H9 (cell line): ENCODE measurements around the gene LDLRAD4. TPM values are rescaled to one million over a fixed set of nuclear protein-coding genes. Genes with fewer than 3 reads are reported as not detected.

Experiments used
- DNase-seq: peaks from one replicate; pipeline ENCODE4 v3.0.0-alpha.2; 2017
- H2AFZ ChIP-seq: one replicate; pipeline ENCODE4 v1.6.1; 2013; ENCODE audit warnings: mild to moderate bottlenecking, low read length, control low read depth, moderate library complexity
- H2AK5ac ChIP-seq: 2 replicates; pipeline ENCODE4 v1.6.1; 2013; ENCODE audit warnings: low read length, control low read depth, mixed read lengths; ENCODE audit not compliant: insufficient read length
- H2BK120ac ChIP-seq: one replicate; pipeline ENCODE4 v1.6.1; 2013; ENCODE audit warnings: low read depth, mild to moderate bottlenecking, low read length, control low read depth, inconsistent platforms; ENCODE audit not compliant: poor library complexity, severe bottlenecking
- H2BK12ac ChIP-seq: 2 replicates; pipeline ENCODE4 v1.6.1; 2013; ENCODE audit warnings: low read length, control low read depth, mixed read lengths, low read depth; ENCODE audit not compliant: insufficient read length
- H2BK15ac ChIP-seq: 2 replicates; pipeline ENCODE4 v1.6.1; 2013; ENCODE audit warnings: low read depth, low read length, control low read depth
- H2BK20ac ChIP-seq: one replicate; pipeline ENCODE4 v1.6.1; 2013; ENCODE audit warnings: low read depth, mild to moderate bottlenecking, low read length, control low read depth, inconsistent platforms; ENCODE audit not compliant: poor library complexity, severe bottlenecking
- H2BK5ac ChIP-seq: 2 replicates; pipeline ENCODE4 v1.6.1; 2013; ENCODE audit warnings: low read length, control low read depth, mixed read lengths; ENCODE audit not compliant: insufficient read length
- H3K14ac ChIP-seq: 2 replicates; pipeline ENCODE4 v1.6.1; 2013; ENCODE audit warnings: low read length, control low read depth; ENCODE audit not compliant: insufficient read depth
- H3K18ac ChIP-seq: 2 replicates; pipeline ENCODE4 v1.6.1; 2013; ENCODE audit warnings: low read depth, mild to moderate bottlenecking, mixed read lengths, low read length, control low read depth; ENCODE audit not compliant: insufficient read length
- H3K23ac ChIP-seq: 2 replicates; pipeline ENCODE4 v1.6.1; 2013; ENCODE audit warnings: low read length, control low read depth, mixed read lengths, low read depth; ENCODE audit not compliant: insufficient read length
- H3K23me2 ChIP-seq: 2 replicates; pipeline ENCODE4 v1.6.1; 2013; ENCODE audit warnings: low read depth, mild to moderate bottlenecking, mixed read lengths, low read length, control low read depth; ENCODE audit not compliant: insufficient read length, poor library complexity, severe bottlenecking
- H3K27ac ChIP-seq: 2 replicates; pipeline ENCODE4 v1.5.1; 2013; ENCODE audit warnings: low read length, control low read depth, mixed read lengths, low read depth; ENCODE audit not compliant: insufficient read length
- H3K27me3 ChIP-seq: 2 replicates; pipeline ENCODE4 v1.6.1; 2013; ENCODE audit warnings: low read length, control low read depth, inconsistent platforms; ENCODE audit not compliant: insufficient read depth
- H3K4ac ChIP-seq: 2 replicates; pipeline ENCODE4 v1.6.1; 2013; ENCODE audit warnings: low read depth, mild to moderate bottlenecking, control low read depth, inconsistent platforms, low read length, moderate library complexity
- H3K4me1 ChIP-seq: 2 replicates; pipeline ENCODE4 v1.6.1; 2013; ENCODE audit warnings: low read length, control low read depth, inconsistent platforms; ENCODE audit not compliant: insufficient read depth
- H3K4me2 ChIP-seq: 2 replicates; pipeline ENCODE4 v1.6.1; 2013; ENCODE audit warnings: low read length, control low read depth, mixed read lengths; ENCODE audit not compliant: insufficient read length, insufficient read depth
- H3K56ac ChIP-seq: 2 replicates; pipeline ENCODE4 v1.6.1; 2013; ENCODE audit warnings: low read depth, mild to moderate bottlenecking, mixed read lengths, low read length, control low read depth; ENCODE audit not compliant: insufficient read length
- H3K79me1 ChIP-seq: 2 replicates; pipeline ENCODE4 v1.6.1; 2013; ENCODE audit warnings: low read depth, mild to moderate bottlenecking, moderate library complexity, low read length, control low read depth, inconsistent platforms; ENCODE audit not compliant: insufficient read depth, poor library complexity, severe bottlenecking
- H3K79me2 ChIP-seq: 2 replicates; pipeline ENCODE4 v1.6.1; 2013; ENCODE audit warnings: low read length, control low read depth, inconsistent platforms; ENCODE audit not compliant: insufficient read depth
- H3K9ac ChIP-seq: 2 replicates; pipeline ENCODE4 v1.6.1; 2013; ENCODE audit warnings: low read length, control low read depth, mixed read lengths; ENCODE audit not compliant: insufficient read length; ENCODE audit errors: extremely low read depth
- H3K9me3 ChIP-seq: one replicate; pipeline ENCODE4 v1.6.1; 2013; ENCODE audit warnings: low read depth, low read length, inconsistent platforms; ENCODE audit not compliant: control insufficient read depth
- H3T11ph ChIP-seq: one replicate; pipeline ENCODE4 v1.6.1; 2013; ENCODE audit warnings: mild to moderate bottlenecking, low read length, control low read depth, inconsistent platforms
- H4K20me1 ChIP-seq: one replicate; pipeline ENCODE4 v1.6.1; 2013; ENCODE audit not compliant: control insufficient read depth, insufficient read length, insufficient read depth
- H4K5ac ChIP-seq: 2 replicates; pipeline ENCODE4 v1.6.1; 2013; ENCODE audit warnings: low read depth, mild to moderate bottlenecking, mixed read lengths, low read length, control low read depth; ENCODE audit not compliant: insufficient read length
- H4K8ac ChIP-seq: replicated peaks from 2 replicates; pipeline ENCODE4 v1.6.1; 2013; ENCODE audit warnings: low read length, control low read depth, mixed read lengths, low read depth; ENCODE audit not compliant: insufficient read length
- H4K91ac ChIP-seq: 2 replicates; pipeline ENCODE4 v1.6.1; 2013; ENCODE audit warnings: low read depth, mild to moderate bottlenecking, moderate library complexity, mixed read lengths, low read length, control low read depth; ENCODE audit not compliant: insufficient read length
- H3K27ac Mint-ChIP-seq, 3 experiments: 2 replicates in 2 of 3; 3 replicates in 1 of 3; pipeline ENCODE4 v1.8.0; 2020 to 2021; ENCODE audit warnings: mixed read lengths in 3 of 3, mild to moderate bottlenecking in 1 of 3, moderate library complexity in 1 of 3
- H3K27me3 Mint-ChIP-seq: 2 replicates; pipeline ENCODE4 v1.8.0; 2021; ENCODE audit warnings: low read depth, mild to moderate bottlenecking, moderate library complexity, mixed read lengths
- H3K36me3 Mint-ChIP-seq, 3 experiments: 2 replicates in 2 of 3; 3 replicates in 1 of 3; pipeline ENCODE4 v1.8.0; 2020 to 2021; ENCODE audit warnings: low read depth in 3 of 3, mixed read lengths in 3 of 3; ENCODE audit not compliant: insufficient read depth in 1 of 3
- H3K4me1 Mint-ChIP-seq, 2 experiments: 2 replicates each; pipeline ENCODE4 v1.8.0; 2020; ENCODE audit warnings: mixed read lengths in 2 of 2
- H3K4me3 Mint-ChIP-seq, 2 experiments: 2 replicates in 1 of 2; 3 replicates in 1 of 2; pipeline ENCODE4 v1.8.0; 2020 to 2021; ENCODE audit warnings: mild to moderate bottlenecking in 2 of 2, mixed read lengths in 2 of 2, moderate library complexity in 1 of 2
- H3K9me3 Mint-ChIP-seq, 2 experiments: 2 replicates in 1 of 2; 3 replicates in 1 of 2; pipeline ENCODE4 v1.8.0; 2020; ENCODE audit warnings: mild to moderate bottlenecking in 2 of 2, mixed read lengths in 2 of 2, moderate library complexity in 1 of 2
- WGBS: extraction: QIAGEN DNeasy Blood & Tissue Kit; methylation state at CpG from one replicate; pipeline ENCODE4 v1.1.7; 2013; ENCODE audit warnings: missing lambda C conversion rate, low lambda C conversion rate, mixed read lengths; ENCODE audit not compliant: insufficient read length; ENCODE audit errors: extremely low coverage; 5-methylcytosine and 5-hydroxymethylcytosine counted together
- total RNA-seq: library from RNA; stranded (reverse); gene quantifications from 2 replicates; pipeline ENCODE4 v1.2.1, GENCODE V29; 2021
- TF ChIP-seq, protein P1 (sequence below): fragments of 200-600 bp; sonication (generic); conservative IDR thresholded peaks from 3 replicates; pipeline ENCODE4 v1.8.0; 2021; ENCODE audit warnings: antibody characterized with exemption, mild to moderate bottlenecking

LDLRAD4 gene
- total RNA-seq, 1 experiment from 2014 or later: 3.9 TPM

DNA sequence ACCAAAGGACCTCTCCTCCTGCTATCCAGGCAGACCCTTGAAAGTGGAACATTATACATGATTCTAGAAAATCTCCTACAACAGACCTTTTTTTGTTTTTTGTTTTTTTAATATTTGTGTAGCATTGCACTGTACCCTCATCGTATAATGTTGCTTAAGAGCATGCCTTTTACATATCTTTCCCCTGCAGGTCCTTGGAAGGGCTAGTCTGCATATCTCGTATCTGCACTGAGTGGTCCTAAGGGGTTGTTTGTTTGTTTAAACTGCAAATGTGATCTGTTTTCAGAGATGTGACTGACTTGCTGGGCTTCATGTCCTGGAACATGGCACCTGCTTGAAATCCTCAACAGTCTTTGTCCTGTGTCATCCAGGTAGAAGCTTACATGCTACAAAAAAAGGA, 303.7 kb downstream of the LDLRAD4 start:
- TF ChIP-seq, protein P1, sequence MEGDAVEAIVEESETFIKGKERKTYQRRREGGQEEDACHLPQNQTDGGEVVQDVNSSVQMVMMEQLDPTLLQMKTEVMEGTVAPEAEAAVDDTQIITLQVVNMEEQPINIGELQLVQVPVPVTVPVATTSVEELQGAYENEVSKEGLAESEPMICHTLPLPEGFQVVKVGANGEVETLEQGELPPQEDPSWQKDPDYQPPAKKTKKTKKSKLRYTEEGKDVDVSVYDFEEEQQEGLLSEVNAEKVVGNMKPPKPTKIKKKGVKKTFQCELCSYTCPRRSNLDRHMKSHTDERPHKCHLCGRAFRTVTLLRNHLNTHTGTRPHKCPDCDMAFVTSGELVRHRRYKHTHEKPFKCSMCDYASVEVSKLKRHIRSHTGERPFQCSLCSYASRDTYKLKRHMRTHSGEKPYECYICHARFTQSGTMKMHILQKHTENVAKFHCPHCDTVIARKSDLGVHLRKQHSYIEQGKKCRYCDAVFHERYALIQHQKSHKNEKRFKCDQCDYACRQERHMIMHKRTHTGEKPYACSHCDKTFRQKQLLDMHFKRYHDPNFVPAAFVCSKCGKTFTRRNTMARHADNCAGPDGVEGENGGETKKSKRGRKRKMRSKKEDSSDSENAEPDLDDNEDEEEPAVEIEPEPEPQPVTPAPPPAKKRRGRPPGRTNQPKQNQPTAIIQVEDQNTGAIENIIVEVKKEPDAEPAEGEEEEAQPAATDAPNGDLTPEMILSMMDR: no peak
- H2BK20ac ChIP-seq: no peak overlapping the region
- peaks cover 0 to 3% of the 10 kb centered on the region in 2 experiments; a peak in 2 of 5 replicates for H3K9me3 Mint-ChIP-seq
- WGBS: no CpG with 5 or more reads among the region's 2 CpGs
- H3K9ac ChIP-seq: no peak overlapping the region
- no peak overlapping the region for H3K56ac ChIP-seq
- no peak overlapping the region for H3K27ac ChIP-seq
- no peak overlapping the region for H3K4me2 ChIP-seq
- no peaks in the 10 kb centered on the region for H3K9me3 ChIP-seq
- H3K4me3 Mint-ChIP-seq: no peak overlapping the region
- peaks cover 0 to 3% (median 0%) of the 10 kb centered on the region in 3 experiments; a peak in 1 of 7 replicates for H3K36me3 Mint-ChIP-seq
- no peaks in the 10 kb centered on the region for H3K79me2 ChIP-seq
- no peak overlapping the region for H4K5ac ChIP-seq
- no peaks in the 10 kb centered on the region for H3K4me1 ChIP-seq
- no peaks in the 10 kb centered on the region for H3K23me2 ChIP-seq
- no peak overlapping the region for H2AK5ac ChIP-seq
- no peak overlapping the region for H2AFZ ChIP-seq
- H3K18ac ChIP-seq: no peak overlapping the region
- no peaks in the 10 kb centered on the region for H3K27me3 Mint-ChIP-seq
- H3K14ac ChIP-seq: no peak overlapping the region
- no peak overlapping the region for H3K23ac ChIP-seq
- DNase-seq: no peak
- no peak overlapping the region; a peak in 1 of 7 replicates for H3K27ac Mint-ChIP-seq
- H3K4me1 Mint-ChIP-seq: no peaks in the 10 kb centered on the region; a peak in 1 of 4 replicates
- H2BK120ac ChIP-seq: no peak overlapping the region
- no peak overlapping the region for H3T11ph ChIP-seq
- no peaks in the 10 kb centered on the region for H3K27me3 ChIP-seq
- H4K91ac ChIP-seq: no peak overlapping the region
- H2BK5ac ChIP-seq: no peak overlapping the region
- H4K8ac ChIP-seq: no peak overlapping the region
- no peaks in the 10 kb centered on the region for H3K79me1 ChIP-seq
- H4K20me1 ChIP-seq: no peaks in the 10 kb centered on the region
- no peak overlapping the region for H3K4ac ChIP-seq
- H2BK12ac ChIP-seq: no peak overlapping the region
- no peak overlapping the region for H2BK15ac ChIP-seq
